WERI-Rb-1 (cell line): ENCODE data around the gene FBXL2.

ENCODE experiments used
- DNase-seq: peaks from one replicate; pipeline ENCODE4 v3.0.0-alpha.2; 2020
- H3K27ac ChIP-seq: fragments of 250-450 bp; sonication (Bioruptor Pico); 2 replicates; pipeline ENCODE4 v1.5.1; 2020; ENCODE audit warnings: mild to moderate bottlenecking, moderate library complexity
- H3K27me3 ChIP-seq: fragments of 250-450 bp; sonication (Bioruptor Pico); 2 replicates; pipeline ENCODE4 v1.5.1; 2021; ENCODE audit warnings: mild to moderate bottlenecking, low read depth, moderate library complexity; ENCODE audit not compliant: insufficient read depth, severe bottlenecking
- H3K36me3 ChIP-seq: fragments of 250-450 bp; sonication (Bioruptor Pico); 2 replicates; pipeline ENCODE4 v1.5.1; 2020; ENCODE audit warnings: mild to moderate bottlenecking, moderate library complexity
- H3K4me3 ChIP-seq: 2 replicates; pipeline ENCODE4 v1.5.1; 2011; ENCODE audit warnings: low read depth, mild to moderate bottlenecking, control low read depth, low read length
- H3K9me3 ChIP-seq: fragments of 250-450 bp; sonication (Bioruptor Pico); 2 replicates; pipeline ENCODE4 v1.5.1; 2021; ENCODE audit warnings: mild to moderate bottlenecking, moderate library complexity; ENCODE audit not compliant: severe bottlenecking
- TF ChIP-seq, protein P1 (sequence below): IDR thresholded peaks from 2 replicates; pipeline ENCODE4 v1.5.1; 2011; ENCODE audit warnings: low read depth, mild to moderate bottlenecking, control low read depth, inconsistent platforms, low read length

FBXL2 gene

GRCh38 chr3:33377931-33378330 lies 100.7 kb downstream of the FBXL2 start:
- Histone ChIP-seq H3K9me3 (no peaks in the 10 kb centered on the region), H3K27me3 (no peaks in the 10 kb centered on the region), H3K4me3 (no peak overlapping the region), H3K36me3 (peaks cover 31% of the 10 kb centered on the region), H3K27ac (no peak overlapping the region)
- TF ChIP-seq, protein P1, sequence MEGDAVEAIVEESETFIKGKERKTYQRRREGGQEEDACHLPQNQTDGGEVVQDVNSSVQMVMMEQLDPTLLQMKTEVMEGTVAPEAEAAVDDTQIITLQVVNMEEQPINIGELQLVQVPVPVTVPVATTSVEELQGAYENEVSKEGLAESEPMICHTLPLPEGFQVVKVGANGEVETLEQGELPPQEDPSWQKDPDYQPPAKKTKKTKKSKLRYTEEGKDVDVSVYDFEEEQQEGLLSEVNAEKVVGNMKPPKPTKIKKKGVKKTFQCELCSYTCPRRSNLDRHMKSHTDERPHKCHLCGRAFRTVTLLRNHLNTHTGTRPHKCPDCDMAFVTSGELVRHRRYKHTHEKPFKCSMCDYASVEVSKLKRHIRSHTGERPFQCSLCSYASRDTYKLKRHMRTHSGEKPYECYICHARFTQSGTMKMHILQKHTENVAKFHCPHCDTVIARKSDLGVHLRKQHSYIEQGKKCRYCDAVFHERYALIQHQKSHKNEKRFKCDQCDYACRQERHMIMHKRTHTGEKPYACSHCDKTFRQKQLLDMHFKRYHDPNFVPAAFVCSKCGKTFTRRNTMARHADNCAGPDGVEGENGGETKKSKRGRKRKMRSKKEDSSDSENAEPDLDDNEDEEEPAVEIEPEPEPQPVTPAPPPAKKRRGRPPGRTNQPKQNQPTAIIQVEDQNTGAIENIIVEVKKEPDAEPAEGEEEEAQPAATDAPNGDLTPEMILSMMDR: no peak
- DNase-seq: no peak

DNA sequence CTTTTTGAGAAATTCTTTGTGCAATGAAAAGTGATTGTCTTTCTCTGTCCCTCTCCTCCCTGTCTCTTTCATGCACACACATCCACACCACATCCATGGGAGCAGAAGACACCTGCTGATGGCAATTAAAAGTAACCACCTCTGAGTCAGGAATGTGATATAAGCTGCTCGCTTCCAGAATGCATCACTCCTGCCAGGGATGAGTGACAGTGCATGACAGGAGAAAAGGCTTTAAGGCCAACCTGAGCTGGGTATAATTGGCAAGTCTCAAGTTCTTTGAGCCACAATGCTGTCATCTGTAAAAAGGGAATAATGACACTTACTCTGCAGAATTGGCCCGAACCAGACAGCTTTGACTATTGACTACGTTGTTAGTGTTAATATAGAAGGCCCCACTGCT lies 103.4 kb downstream of the FBXL2 start:
- H3K27me3 ChIP-seq: no peaks in the 10 kb centered on the region
- DNase-seq: no peak
- peaks cover 35% of the 10 kb centered on the region for H3K36me3 ChIP-seq

GRCh38 chr3:33383951-33384350 lies 106.7 kb downstream of the FBXL2 start:
- Histone ChIP-seq H3K27ac (no peak overlapping the region), H3K27me3 (no peaks in the 10 kb centered on the region), H3K36me3 (peaks cover 47% of the 10 kb centered on the region), H3K4me3 (no peak overlapping the region), H3K9me3 (no peaks in the 10 kb centered on the region)
- TF ChIP-seq, protein P1: no peak
- DNase-seq: no peak

More for the DNA sequence above, 103.4 kb downstream of the FBXL2 start:
- Histone ChIP-seq H3K27ac (no peak overlapping the region), H3K4me3 (no peak overlapping the region), H3K9me3 (no peaks in the 10 kb centered on the region)
- TF ChIP-seq, protein P1: no peak

DNA sequence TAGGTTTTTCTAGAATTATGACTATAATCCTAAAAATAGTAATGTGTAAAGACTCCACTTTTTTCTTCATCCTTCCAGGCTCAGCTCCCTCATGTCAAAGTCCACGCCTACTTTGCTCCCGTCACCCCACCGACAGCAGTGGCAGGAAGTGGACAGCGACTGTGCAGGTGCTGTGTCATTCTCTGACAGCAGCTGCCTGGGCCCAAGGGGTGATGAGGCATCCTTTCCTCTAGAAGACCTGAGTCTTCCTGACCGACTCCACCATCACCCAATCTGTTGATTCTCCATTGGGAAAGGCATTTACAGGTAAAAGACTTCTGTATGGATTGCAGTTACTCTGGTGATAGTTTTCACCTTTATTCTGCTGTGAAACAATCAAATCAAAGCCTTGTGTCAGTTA lies 108.2 kb downstream of the FBXL2 start:
- no peak overlapping the region for H3K4me3 ChIP-seq
- TF ChIP-seq, protein P1: no peak
- no peaks in the 10 kb centered on the region for H3K9me3 ChIP-seq
- DNase-seq: no peak
- peaks cover 54% of the 10 kb centered on the region for H3K36me3 ChIP-seq
- H3K27ac ChIP-seq: no peak overlapping the region
- no peaks in the 10 kb centered on the region for H3K27me3 ChIP-seq

GRCh38 chr3:33386631-33387030 lies 109.4 kb downstream of the FBXL2 start:
- peaks cover 61% of the 10 kb centered on the region for H3K36me3 ChIP-seq

More at GRCh38 chr3:33386631-33387030, 109.4 kb downstream of the FBXL2 start:
- TF ChIP-seq, protein P1: no peak
- H3K4me3 ChIP-seq: no peak overlapping the region
- H3K27ac ChIP-seq: no peak overlapping the region
- no peaks in the 10 kb centered on the region for H3K27me3 ChIP-seq
- H3K9me3 ChIP-seq: no peaks in the 10 kb centered on the region
- DNase-seq: no peak
